Esophagus muscularis mucosa (tissue), 4 donors: Measurements from ENCODE around the gene LGR4. TPM values are rescaled to one million over a fixed set of nuclear protein-coding genes. Genes with fewer than 3 reads are reported as not detected.
A peak's percentile ranks its signal among the peaks of the same experiment; 100 is the strongest.

Experiments
- DNase-seq: peaks from one replicate; pipeline ENCODE4 v3.0.0-alpha.2; 2017; ENCODE audit errors: extremely low spot score
- H3K27ac ChIP-seq, 4 donors: fragments of 200-600 bp; sonication (generic); replicated peaks in 1 of 4; 1 replicate in 3 of 4; 2 replicates in 1 of 4; pipeline ENCODE4 v1.5.1; 2016 to 2019; ENCODE audit warnings: mild to moderate bottlenecking in 1 of 4
- H3K27me3 ChIP-seq, 4 donors: fragments of 200-600 bp; sonication (generic); one replicate each; pipeline versions ENCODE4 v1.5.1 to v1.6.0; 2016 to 2019
- H3K36me3 ChIP-seq, 4 donors: fragments of 200-600 bp; sonication (generic); one replicate each; pipeline ENCODE4 v1.5.1; 2016 to 2019
- H3K4me1 ChIP-seq, 4 donors: fragments of 200-600 bp; sonication (generic); one replicate each; pipeline ENCODE4 v1.5.1; 2016 to 2019
- H3K4me3 ChIP-seq, 4 donors: fragments of 200-600 bp; sonication (generic); 1 replicate in 2 of 4; 2 replicates in 2 of 4; pipeline ENCODE4 v1.5.1; 2016 to 2019; ENCODE audit warnings: mild to moderate bottlenecking in 4 of 4, moderate library complexity in 1 of 4
- H3K9me3 ChIP-seq, 4 donors: fragments of 200-600 bp; sonication (generic); 1 replicate in 3 of 4; 2 replicates in 1 of 4; pipeline ENCODE4 v1.5.1; 2016 to 2019
- CTCF ChIP-seq, 3 experiments: fragments of 200-600 bp in 2 of 3; fragments of 450-650 bp in 1 of 3; sonication (generic) in 2 of 3; IDR thresholded peaks; one replicate each; pipeline ENCODE4 v1.5.1; 2017 to 2019; ENCODE audit warnings: antibody characterized with exemption in 3 of 3, mild to moderate bottlenecking in 2 of 3, moderate library complexity in 1 of 3
- EP300 ChIP-seq: sonication (generic); formaldehyde crosslinking; IDR thresholded peaks from one replicate; pipeline ENCODE4 v1.6.1; 2017; ENCODE audit warnings: antibody characterized with exemption
- POLR2A ChIP-seq: fragments of 450-650 bp; IDR thresholded peaks from one replicate; pipeline ENCODE4 v1.6.1; 2017; ENCODE audit warnings: antibody characterized with exemption, moderate library complexity, mild to moderate bottlenecking, low read depth
- POLR2AphosphoS5 ChIP-seq, 2 donors: sonication (generic); formaldehyde crosslinking; IDR thresholded peaks; one replicate each; pipeline ENCODE4 v1.6.1; 2017; ENCODE audit warnings: antibody characterized with exemption in 2 of 2
- WGBS: methylation state at CpG from one replicate; pipeline ENCODE4 v1.1.5; 2018; 5-methylcytosine and 5-hydroxymethylcytosine counted together
- intact Hi-C: fragments of 100-400 bp; cut with DNase I; formaldehyde crosslinking; loops from one replicate; pipeline ENCODE4 v1.15.1; 2023
- total RNA-seq, 4 donors: library from RNA; depleted of rRNA; stranded (reverse); fragments of >200 nt; gene quantifications; one replicate each; pipeline versions ENCODE4 v1.1.0 to v1.2.1, GENCODE V29; 2016

Gene LGR4
- total RNA-seq, 4 donors from 2014 or later, result 24.9 to 37.6 (median 27.6) TPM

- no peaks in the 10 kb centered on the region for H3K36me3 ChIP-seq
- H3K27me3 ChIP-seq, result no peaks in the 10 kb centered on the region
- no peak overlapping the region for H3K4me3 ChIP-seq
- WGBS, result 52% methylated on average over 5 of the region's 5 CpGs
- TF ChIP-seq POLR2AphosphoS5 (IDR thresholded peaks at IDR 0.05) (no peak), CTCF (IDR thresholded peaks at IDR 0.05) (no peak), POLR2A (no peak), EP300 (no peak)
- intact Hi-C loops, result no loop called here
- no peak for DNase-seq
- peaks cover 4 to 46% (median 25%) of the 10 kb centered on the region in 4 donors for H3K4me1 ChIP-seq
- no peak overlapping the region for H3K27ac ChIP-seq
- no peaks in the 10 kb centered on the region for H3K9me3 ChIP-seq
Observed at GRCh38 chr11:27429761-27430393, 42.7 kb downstream of the LGR4 start.

GRCh38 chr11:27427183-27427980 is 45.2 kb downstream of the LGR4 start:
- Histone ChIP-seq H3K27ac (no peak overlapping the region), H3K36me3 (no peaks in the 10 kb centered on the region), H3K27me3 (no peaks in the 10 kb centered on the region), H3K4me3 (no peak overlapping the region), H3K4me1 (peaks cover 4 to 55% (median 28%) of the 10 kb centered on the region in 4 donors), H3K9me3 (no peaks in the 10 kb centered on the region)
- no peak for DNase-seq
- intact Hi-C loops, result no loop called here
- no peak for TF ChIP-seq POLR2A
- no peak for TF ChIP-seq POLR2AphosphoS5 (IDR thresholded peaks at IDR 0.05)
- TF ChIP-seq EP300, result no peak
- WGBS, result 78% methylated on average over 7 of the region's 7 CpGs

- Histone ChIP-seq H3K27ac (no peak overlapping the region), H3K4me3 (no peak overlapping the region), H3K9me3 (no peaks in the 10 kb centered on the region), H3K36me3 (no peaks in the 10 kb centered on the region), H3K27me3 (no peaks in the 10 kb centered on the region), H3K4me1 (peaks cover 4 to 61% (median 24%) of the 10 kb centered on the region in 4 donors)
- intact Hi-C loops, result no loop called here
- WGBS, result 92% methylated on average over 2 of the region's 2 CpGs
- no peak for DNase-seq
- TF ChIP-seq POLR2AphosphoS5 (IDR thresholded peaks at IDR 0.05) (no peak), EP300 (no peak), CTCF (IDR thresholded peaks at IDR 0.05) (no peak), POLR2A (no peak)
Observed at GRCh38 chr11:27425814-27426213, 46.8 kb downstream of the LGR4 start.

- WGBS, result 86% methylated on average over 4 of the region's 4 CpGs
- intact Hi-C loops, result no loop called here
- TF ChIP-seq POLR2AphosphoS5 (IDR thresholded peaks at IDR 0.05) (peak in 1 of 2 donors; percentile 53), EP300 (no peak), POLR2A (no peak), CTCF (IDR thresholded peaks at IDR 0.05) (no peak)
- peaks cover 13 to 53% (median 24%) of the 10 kb centered on the region in 4 donors for H3K4me1 ChIP-seq
- no peaks in the 10 kb centered on the region for H3K27me3 ChIP-seq
- H3K27ac ChIP-seq, result peak overlapping the region in 1 of 4 donors; percentile 24
- no peaks in the 10 kb centered on the region for H3K9me3 ChIP-seq
- no peak for DNase-seq
- no peak overlapping the region for H3K4me3 ChIP-seq
- H3K36me3 ChIP-seq, result no peaks in the 10 kb centered on the region
Observed at GRCh38 chr11:27423125-27423524, 49.5 kb downstream of the LGR4 start.

- TF ChIP-seq EP300, result no peak
- TF ChIP-seq POLR2A, result no peak
- TF ChIP-seq CTCF (IDR thresholded peaks at IDR 0.05), result no peak
- TF ChIP-seq POLR2AphosphoS5 (IDR thresholded peaks at IDR 0.05), result no peak
- Histone ChIP-seq H3K9me3 (no peaks in the 10 kb centered on the region), H3K27me3 (no peaks in the 10 kb centered on the region), H3K4me1 (peaks cover 11 to 50% (median 26%) of the 10 kb centered on the region in 4 donors), H3K36me3 (no peaks in the 10 kb centered on the region), H3K27ac (peak overlapping the region in 2 of 4 donors; percentile 22 to 24), H3K4me3 (no peak overlapping the region)
- intact Hi-C loops, result no loop called here
- no peak for DNase-seq
- WGBS, result 87% methylated on average over 9 of the region's 9 CpGs
Observed at GRCh38 chr11:27421819-27422494, 50.6 kb downstream of the LGR4 start.
